SK-N-SH (cell line): ENCODE data around the gene MME. TPM values are rescaled to one million over a fixed set of nuclear protein-coding genes. Genes with fewer than 3 reads are reported as not detected.
A peak's percentile ranks its signal among the peaks of the same experiment; 100 is the strongest.

Experiments used
- CTCF ChIA-PET: fragments of 300-600, 350-600 bp; formaldehyde crosslinking; extraction: SDS; loops from one replicate; lab custom pipeline; 2021; lab: Yijun Ruan, JAX
- POLR2A ChIA-PET: fragments of 350-600 bp; sonication (Branson Sonifier 250); formaldehyde crosslinking; extraction: SDS; loops from one replicate; lab custom pipeline; 2020; ENCODE audit warnings: antibody characterized with exemption, inconsistent platforms; lab: Yijun Ruan, JAX
- DNase-seq: peaks from one replicate; pipeline ENCODE4 v3.0.0; 2012
- H2AFZ ChIP-seq: fragments of 200-600 bp; sonication (generic); 2 replicates; pipeline ENCODE4 v1.8.1; 2016; ENCODE audit warnings: antibody characterized with exemption, mild to moderate bottlenecking, low read depth
- H3F3A ChIP-seq: fragments of 200-600 bp; sonication (generic); replicated peaks from 2 replicates; pipeline ENCODE3; 2016; ENCODE audit warnings: antibody characterized with exemption, mild to moderate bottlenecking; ENCODE audit not compliant: insufficient read depth
- H3K27ac ChIP-seq, 2 experiments: fragments of 200-500 bp in 1 of 2; fragments of 200-600 bp in 1 of 2; sonication (Bioruptor generic) in 1 of 2; sonication (generic), shearing (Covaris generic) in 1 of 2; 2 replicates each; pipeline versions ENCODE4 v1.5.1 to v1.6.1; 2014 to 2016; ENCODE audit warnings: low read depth in 2 of 2, inconsistent platforms in 1 of 2, low read length in 1 of 2, mild to moderate bottlenecking in 1 of 2, mixed read lengths in 1 of 2
- H3K27me3 ChIP-seq: fragments of 200-600 bp; sonication (generic), shearing (Covaris generic); 2 replicates; pipeline ENCODE4 v1.6.1; 2016; ENCODE audit warnings: mixed run types; ENCODE audit not compliant: insufficient read depth
- H3K36me3 ChIP-seq, 2 experiments: fragments of 200-500 bp in 1 of 2; fragments of 200-600 bp in 1 of 2; sonication (Bioruptor generic) in 1 of 2; sonication (generic) in 1 of 2; replicated peaks in 1 of 2; 2 replicates each; pipeline versions ENCODE3 to v1.5.1; 2014 to 2016; ENCODE audit warnings: low read length in 1 of 2, mild to moderate bottlenecking in 1 of 2; ENCODE audit not compliant: insufficient read depth in 2 of 2, control insufficient read depth in 1 of 2
- H3K4me1 ChIP-seq, 2 experiments: fragments of 200-500 bp in 1 of 2; fragments of 200-600 bp in 1 of 2; sonication (Bioruptor generic) in 1 of 2; sonication (generic), shearing (Covaris generic) in 1 of 2; 2 replicates each; pipeline versions ENCODE4 v1.5.1 to v1.6.1; 2014 to 2016; ENCODE audit warnings: low read depth in 1 of 2, low read length in 1 of 2, mixed run types in 1 of 2; ENCODE audit not compliant: insufficient read depth in 2 of 2, control insufficient read depth in 1 of 2
- H3K4me2 ChIP-seq: fragments of 200-600 bp; sonication (generic), shearing (Covaris generic); 2 replicates; pipeline ENCODE4 v1.6.1; 2017; ENCODE audit warnings: mixed run types
- H3K4me3 ChIP-seq, 2 experiments: fragments of 200-500 bp in 1 of 2; fragments of 200-600 bp in 1 of 2; sonication (Bioruptor generic) in 1 of 2; sonication (generic), shearing (Covaris generic) in 1 of 2; 2 replicates each; pipeline versions ENCODE4 v1.5.1 to v1.8.1; 2014 to 2016; ENCODE audit warnings: low read depth in 2 of 2, inconsistent platforms in 1 of 2, low read length in 1 of 2, mild to moderate bottlenecking in 1 of 2, mixed read lengths in 1 of 2, moderate library complexity in 1 of 2
- H3K79me2 ChIP-seq: fragments of 200-600 bp; sonication (generic); 2 replicates; pipeline ENCODE4 v1.8.1; 2017; ENCODE audit warnings: mild to moderate bottlenecking; ENCODE audit not compliant: insufficient read depth
- H3K9ac ChIP-seq: fragments of 200-600 bp; sonication (generic); 2 replicates; pipeline ENCODE4 v1.6.1; 2017; ENCODE audit warnings: mixed run types
- H3K9me2 ChIP-seq: fragments of 200-600 bp; sonication (generic); 2 replicates; pipeline ENCODE4 v1.6.1; 2017; ENCODE audit warnings: mixed run types
- H3K9me3 ChIP-seq: fragments of 200-600 bp; sonication (generic); 2 replicates; pipeline ENCODE4 v1.6.1; 2017; ENCODE audit warnings: mixed run types, mild to moderate bottlenecking, moderate library complexity
- H4K20me1 ChIP-seq: fragments of 200-600 bp; sonication (generic); 2 replicates; pipeline ENCODE4 v1.6.1; 2017; ENCODE audit warnings: mild to moderate bottlenecking, mixed run types; ENCODE audit not compliant: insufficient read depth
- ELF1 ChIP-seq: IDR thresholded peaks from 2 replicates; pipeline ENCODE4 v1.4.0; 2012
- FOSL2 ChIP-seq: IDR thresholded peaks from 2 replicates; pipeline ENCODE4 v1.4.0; 2012; ENCODE audit warnings: low read depth, mild to moderate bottlenecking, moderate library complexity, borderline replicate concordance
- NFIC ChIP-seq: IDR thresholded peaks from 2 replicates; pipeline ENCODE4 v1.4.0; 2012; ENCODE audit warnings: borderline replicate concordance
- TCF12 ChIP-seq: IDR thresholded peaks from 2 replicates; pipeline ENCODE4 v1.4.0; 2012
- WGBS: methylation state at CpG from one replicate; pipeline ENCODE4 v1.1.6; 2017; ENCODE audit warnings: low lambda C conversion rate; 5-methylcytosine and 5-hydroxymethylcytosine counted together
- polyA plus RNA-seq, 3 experiments: library from polyadenylated mRNA; depleted of rRNA; stranded (reverse); fragments of >200 nt; gene quantifications; 2 replicates each; pipeline ENCODE4 v1.2.3, GENCODE V29; 2012

The MME gene
- polyA plus RNA-seq, 1 of the 3 experiments (the other 2 are of a cell fraction), result 167 TPM

GRCh38 chr3:155233213-155233612 lies 153.1 kb downstream of the MME start:
- CTCF ChIA-PET, result no interaction called here
- TF ChIP-seq NFIC (peak; percentile 79), TCF12 (peak; percentile 15; the same call in 1 of the 2 replicates), FOSL2 (peak; percentile 19; the same call in 1 of the 2 replicates), ELF1 (no peak)
- peak; percentile 23 for DNase-seq
- Histone ChIP-seq H3K36me3 (no peaks in the 10 kb centered on the region), H2AFZ (no peak overlapping the region), H3K9me3 (no peaks in the 10 kb centered on the region), H3K4me1 (peaks cover 6 to 8% of the 10 kb centered on the region in 2 experiments; a peak in 2 of 4 replicates), H3K9ac (no peak overlapping the region), H3F3A (peaks cover 5% of the 10 kb centered on the region), H4K20me1 (no peaks in the 10 kb centered on the region), H3K4me3 (no peak overlapping the region), H3K27ac (peak overlapping the region in 1 of 2 experiments; percentile 66; a peak in 2 of 4 replicates), H3K4me2 (peak overlapping the region; percentile 39), H3K27me3 (no peaks in the 10 kb centered on the region), H3K79me2 (no peaks in the 10 kb centered on the region), H3K9me2 (no peaks in the 10 kb centered on the region)
- POLR2A ChIA-PET, result no interaction called here
- 9% methylated on average over 2 of the region's 2 CpGs for WGBS

Other genes with a start within 250 kb of the MME start
- not detected in 2 replicates for gene STRIT1, start 213.4 kb downstream of the MME start, polyA plus RNA-seq (2012; rRNA removed)